T-cell (primary cell): ENCODE measurements around the gene MLLT6. TPM values are rescaled to one million over a fixed set of nuclear protein-coding genes. Genes with fewer than 3 reads are reported as not detected.

Source experiments
- ATAC-seq, 4 experiments: fragments of 200-7000 bp in 3 of 4; fragments of 150-1000 bp in 1 of 4; cut with Tn5 transposase; replicated peaks in 1 of 4; 1 replicate in 3 of 4; 2 replicates in 1 of 4; pipeline ENCODE4 v1.10.0; 2021; ENCODE audit warnings: moderate library complexity in 3 of 4, mild to moderate bottlenecking in 2 of 4, moderate number of reproducible peaks in 1 of 4
- CTCF ChIA-PET, 2 donors: fragments of 300-600 bp; sonication (Branson Sonifier 250); formaldehyde crosslinking; loops; one replicate each; lab custom pipeline; 2022; ENCODE audit warnings: antibody characterized with exemption in 2 of 2; lab: Charles Lee
- POLR2A ChIA-PET, 2 donors: fragments of 300-600 bp; sonication (Branson Sonifier 250); formaldehyde crosslinking; loops; one replicate each; lab custom pipeline; 2022; ENCODE audit warnings: antibody characterized with exemption in 2 of 2; lab: Charles Lee
- DNase-seq, 35 experiments: peaks; one replicate each; pipeline versions ENCODE4 v3.0.0 to v3.0.0-alpha.2; 2013 to 2023
- H3K27ac ChIP-seq: one replicate; pipeline ENCODE4 v1.5.1; 2013; ENCODE audit warnings: low read length
- H3K27me3 ChIP-seq, 2 experiments: replicated peaks in 1 of 2; 1 replicate in 1 of 2; 2 replicates in 1 of 2; pipeline versions ENCODE4 v1.6.1 to v1.7.0; 2013; ENCODE audit warnings: low read length in 1 of 2, mixed read lengths in 1 of 2; ENCODE audit not compliant: control insufficient read depth in 2 of 2, insufficient read depth in 2 of 2; ENCODE audit errors: extremely low read depth in 1 of 2
- H3K36me3 ChIP-seq, 2 donors: 1 replicate in 1 of 2; 2 replicates in 1 of 2; pipeline versions ENCODE4 v1.6.1 to v1.7.0; 2013; ENCODE audit warnings: low read length in 1 of 2; ENCODE audit not compliant: control insufficient read depth in 2 of 2, insufficient read depth in 1 of 2; ENCODE audit errors: extremely low read depth in 1 of 2
- H3K4me1 ChIP-seq, 2 experiments: 1 replicate in 1 of 2; 2 replicates in 1 of 2; pipeline versions ENCODE4 v1.6.1 to v1.7.0; 2013; ENCODE audit warnings: low read length in 2 of 2, mixed read lengths in 1 of 2; ENCODE audit not compliant: insufficient read depth in 2 of 2, control insufficient read depth in 1 of 2; ENCODE audit errors: extremely low read depth in 1 of 2
- H3K4me3 ChIP-seq, 2 donors: 1 replicate in 1 of 2; 2 replicates in 1 of 2; pipeline versions ENCODE4 v1.5.1 to v1.7.0; 2013; ENCODE audit warnings: mild to moderate bottlenecking in 2 of 2, low read length in 1 of 2, moderate library complexity in 1 of 2; ENCODE audit not compliant: control insufficient read depth in 1 of 2; ENCODE audit errors: extremely low read depth in 1 of 2
- H3K9me3 ChIP-seq: 2 replicates; pipeline ENCODE4 v1.7.0; 2013
- H3K27ac Mint-ChIP-seq, 2 donors: one replicate each; pipeline ENCODE4 v1.8.0; 2020 to 2021; ENCODE audit warnings: mild to moderate bottlenecking in 2 of 2, mixed read lengths in 2 of 2
- H3K27me3 Mint-ChIP-seq, 2 donors: one replicate each; pipeline ENCODE4 v1.8.0; 2021 to 2022; ENCODE audit warnings: mixed read lengths in 2 of 2
- H3K36me3 Mint-ChIP-seq: one replicate; pipeline ENCODE4 v1.8.0; 2021; ENCODE audit warnings: mixed read lengths
- H3K4me1 Mint-ChIP-seq, 3 donors: one replicate each; pipeline ENCODE4 v1.8.0; 2020 to 2022; ENCODE audit warnings: mixed read lengths in 3 of 3, mild to moderate bottlenecking in 1 of 3
- H3K4me3 Mint-ChIP-seq, 3 donors: one replicate each; pipeline ENCODE4 v1.8.0; 2020 to 2022; ENCODE audit warnings: mild to moderate bottlenecking in 3 of 3, mixed read lengths in 3 of 3, moderate library complexity in 3 of 3
- H3K9me3 Mint-ChIP-seq, 3 donors: one replicate each; pipeline ENCODE4 v1.8.0; 2020 to 2022; ENCODE audit warnings: mixed read lengths in 3 of 3
- WGBS: methylation state at CpG from one replicate; pipeline ENCODE4 v1.1.5; 2013; ENCODE audit warnings: missing lambda C conversion rate; ENCODE audit not compliant: insufficient coverage; 5-methylcytosine and 5-hydroxymethylcytosine counted together
- total RNA-seq, 35 experiments: library from RNA in 6 of 35; stranded (reverse) in 6 of 35; fragments of 120-200 nt in 1 of 35; gene quantifications; one replicate each; pipeline versions ENCODE4 v1.2.1 to v1.2.4 and lab custom pipeline; 2013 to 2026

Gene MLLT6
- total RNA-seq, 5 donors from 2014 or later (not counting 1 experiment from before 2014, with no cell fraction given) = 412 to 506 (median 480) TPM

- Mint-ChIP-seq H3K27me3 (no peaks in the 10 kb centered on the region), H3K27ac (peak within 1 kb of the TSS; percentile 90 to 98), H3K4me3 (peak within 1 kb of the TSS; percentile 81 to 96 (median 86)), H3K4me1 (peaks cover 74 to 90% (median 85%) of the 10 kb centered on the region in 3 donors), H3K36me3 (no peaks in the 10 kb centered on the region), H3K9me3 (no peaks in the 10 kb centered on the region)
- peaks cover 5 to 11% of the 10 kb centered on the region in 2 donors for H3K36me3 ChIP-seq
- CTCF ChIA-PET = interaction anchor here (0.5 to 1.0 kb wide), 3 partner anchors 22 to 503 kb away, joined by 3 to 4 read pairs (median 3); partner anchors contain the start of gene PSMB3 (in 1 of the 2)
- WGBS = under 1% methylated on average over 88 of the region's 92 CpGs
- peak within 1 kb of the TSS; percentile 65 to 82 for H3K4me3 ChIP-seq
- DNase-seq (peak; percentile 68 to 94 (median 80)), ATAC-seq (peak; percentile 81 to 85 (median 84))
- no peaks in the 10 kb centered on the region for H3K27me3 ChIP-seq
- H3K9me3 ChIP-seq = no peaks in the 10 kb centered on the region
- peaks cover 25 to 92% of the 10 kb centered on the region in 2 experiments for H3K4me1 ChIP-seq
- POLR2A ChIA-PET = interaction anchor here in 1 of 2 donors (0.6 kb wide), 1 partner anchor 25 kb away, joined by 3 read pairs; no protein-coding TSS in a partner anchor
- H3K27ac ChIP-seq = peak within 1 kb of the TSS; percentile 93
Measured at GRCh38 chr17:38729886-38730525, 24.9 kb downstream of the MLLT6 start, which contains the start of gene CISD3. TSS of gene CISD3 (plus strand) at chr17:38730341. CDS start at chr17:38730359, 18 bp downstream.

DNA sequence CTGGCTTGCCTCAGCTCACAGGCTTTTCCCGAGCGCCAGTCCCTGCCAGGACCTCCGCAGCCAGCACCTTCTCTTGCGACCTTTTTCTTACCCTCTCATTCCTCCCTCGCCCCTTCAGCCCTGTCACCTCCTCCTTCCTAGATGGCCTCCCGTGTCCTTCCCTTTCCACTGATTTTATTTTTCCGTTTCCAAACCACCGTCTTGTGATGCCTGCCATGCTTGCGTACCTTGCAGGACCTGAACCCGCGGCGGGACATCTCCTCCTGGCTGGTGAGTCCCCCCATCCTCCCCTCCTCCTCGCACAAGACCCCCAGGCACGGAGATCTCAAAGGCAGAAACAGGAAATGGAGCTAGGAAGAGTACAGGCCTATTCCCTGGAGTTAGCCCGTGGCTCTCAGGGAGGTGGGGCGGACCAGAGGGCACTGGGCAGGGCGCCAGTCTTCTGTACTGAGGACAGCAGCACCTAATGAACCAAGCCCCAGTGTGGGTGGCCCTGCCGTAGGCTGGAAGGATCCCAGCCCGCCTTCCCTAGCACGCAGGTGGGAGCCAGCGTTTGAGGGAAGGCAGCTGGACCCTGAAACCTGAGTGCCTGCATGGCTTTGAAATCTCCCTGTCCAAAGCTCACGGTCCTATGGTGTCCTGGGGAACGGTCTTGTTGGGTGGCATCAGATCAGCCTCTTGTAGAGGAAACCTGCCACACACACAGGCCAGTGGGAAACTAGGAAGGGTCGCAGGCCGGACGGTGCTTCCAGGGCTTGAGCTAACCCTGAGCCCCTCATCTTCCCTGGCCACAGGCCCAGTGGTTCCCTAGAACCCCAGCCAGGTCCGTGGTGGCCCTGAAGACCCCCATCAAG, 25.7 kb downstream of the MLLT6 start:
- H3K9me3 ChIP-seq = no peaks in the 10 kb centered on the region
- Mint-ChIP-seq H3K36me3 (no peaks in the 10 kb centered on the region), H3K27me3 (no peaks in the 10 kb centered on the region), H3K4me3 (peak overlapping the region; percentile 81 to 96 (median 86)), H3K9me3 (no peaks in the 10 kb centered on the region), H3K4me1 (peaks cover 71 to 88% (median 81%) of the 10 kb centered on the region in 3 donors), H3K27ac (peak overlapping the region; percentile 85 to 98)
- CTCF ChIA-PET = interaction anchor here (0.6 to 1.3 kb wide), 4 partner anchors 16 to 173 kb away, joined by 3 to 4 read pairs (median 3); partner anchors contain the start of gene PSMB3 (in 1 of the 2)
- H3K4me3 ChIP-seq = peak overlapping the region; percentile 65 to 82
- H3K36me3 ChIP-seq = peaks cover 4 to 8% of the 10 kb centered on the region in 2 donors
- peak overlapping the region; percentile 68 for H3K27ac ChIP-seq
- DNase-seq (peak in 1 of 35 experiments; percentile 44), ATAC-seq (no peak)
- peaks cover 22 to 91% of the 10 kb centered on the region in 2 experiments for H3K4me1 ChIP-seq
- POLR2A ChIA-PET = interaction anchor here in 1 of 2 donors (0.5 to 0.6 kb wide), 2 partner anchors 24 to 61 kb away, joined by 3 to 5 read pairs; no protein-coding TSS in a partner anchor
- H3K27me3 ChIP-seq = no peaks in the 10 kb centered on the region
- 23% methylated on average over 22 of the region's 27 CpGs for WGBS

DNA sequence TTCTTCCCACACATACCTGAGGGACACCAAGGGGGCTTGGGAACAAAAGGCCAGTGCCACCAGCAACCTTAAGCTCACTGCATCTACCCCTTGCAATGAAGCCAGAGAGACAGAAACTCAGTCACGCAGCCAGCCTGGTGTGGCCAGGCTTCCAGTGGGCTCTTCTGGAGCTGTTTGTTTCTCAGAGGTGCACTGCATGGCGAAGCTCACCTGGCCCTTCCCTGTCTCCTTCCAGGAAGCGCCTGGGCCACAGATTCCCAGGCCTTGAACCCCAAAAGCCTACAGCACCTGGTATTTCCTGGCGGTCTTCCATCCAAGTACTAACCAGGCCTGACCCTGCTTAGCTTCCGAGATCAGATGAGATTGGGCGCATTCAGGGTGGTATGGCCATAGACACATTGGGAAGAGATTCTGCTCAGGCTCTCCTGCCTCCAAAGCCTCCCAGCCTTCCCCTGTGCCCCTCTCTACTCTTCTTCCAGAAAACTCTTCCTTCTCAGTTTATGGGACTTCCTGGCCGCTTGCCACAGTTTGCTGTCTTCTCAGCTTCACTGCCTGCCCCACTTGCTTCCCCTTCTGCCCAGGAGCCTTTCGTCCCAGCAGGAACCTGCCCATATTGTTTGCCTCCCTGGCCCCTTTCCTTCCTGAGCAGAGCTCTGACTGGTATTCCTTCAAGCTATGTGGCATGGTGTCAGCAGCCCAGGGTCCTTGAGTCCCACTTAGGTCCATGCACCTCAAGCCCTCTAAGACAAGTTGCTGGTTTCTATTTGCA, 26.6 kb downstream of the MLLT6 start:
- peak overlapping the region; percentile 65 to 82 for H3K4me3 ChIP-seq
- H3K4me1 ChIP-seq = peaks cover 21 to 82% of the 10 kb centered on the region in 2 experiments
- 88% methylated on average over 7 of the region's 8 CpGs for WGBS
- ChIA-PET POLR2A (interaction anchor here in 1 of 2 donors (0.5 to 0.6 kb wide), 3 partner anchors 25 to 157 kb away, joined by 3 to 5 read pairs (median 4); no protein-coding TSS in a partner anchor), CTCF (interaction anchor here (0.6 to 1.3 kb wide), 2 partner anchors 15 to 174 kb away, joined by 3 to 4 read pairs; no protein-coding TSS in a partner anchor)
- DNase-seq (no peak), ATAC-seq (no peak)
- no peaks in the 10 kb centered on the region for H3K27me3 ChIP-seq
- Mint-ChIP-seq H3K9me3 (no peaks in the 10 kb centered on the region), H3K36me3 (no peaks in the 10 kb centered on the region), H3K27ac (peak overlapping the region; percentile 82 to 85), H3K4me3 (peak overlapping the region; percentile 81 to 96 (median 86)), H3K4me1 (peaks cover 64 to 80% (median 74%) of the 10 kb centered on the region in 3 donors), H3K27me3 (no peaks in the 10 kb centered on the region)
- peaks cover 4 to 8% of the 10 kb centered on the region in 2 donors for H3K36me3 ChIP-seq
- peak overlapping the region; percentile 68 for H3K27ac ChIP-seq
- H3K9me3 ChIP-seq = no peaks in the 10 kb centered on the region

GRCh38 chr17:38732376-38733281, 27.6 kb downstream of the MLLT6 start:
- Mint-ChIP-seq H3K4me1 (peaks cover 55 to 71% (median 65%) of the 10 kb centered on the region in 3 donors), H3K27me3 (no peaks in the 10 kb centered on the region), H3K4me3 (peak overlapping the region; percentile 81 to 96 (median 86)), H3K9me3 (no peaks in the 10 kb centered on the region), H3K27ac (peak overlapping the region; percentile 82 to 85), H3K36me3 (no peaks in the 10 kb centered on the region)
- Histone ChIP-seq H3K4me3 (no peak overlapping the region), H3K9me3 (no peaks in the 10 kb centered on the region), H3K27me3 (no peaks in the 10 kb centered on the region), H3K36me3 (peaks cover 4 to 8% of the 10 kb centered on the region in 2 donors), H3K27ac (no peak overlapping the region), H3K4me1 (peaks cover 12 to 73% of the 10 kb centered on the region in 2 experiments)
- DNase-seq (no peak), ATAC-seq (no peak)
- 86% methylated on average over 2 of the region's 7 CpGs for WGBS
- ChIA-PET POLR2A (interaction anchor here in 1 of 2 donors (0.6 kb wide), 1 partner anchor 26 kb away, joined by 3 read pairs; no protein-coding TSS in a partner anchor), CTCF (interaction anchor here in 1 of 2 donors (1.0 kb wide), 1 partner anchor 48 kb away, joined by 3 read pairs; no protein-coding TSS in a partner anchor)
